ENCODE measurements around the gene LMOD1.

DNA sequence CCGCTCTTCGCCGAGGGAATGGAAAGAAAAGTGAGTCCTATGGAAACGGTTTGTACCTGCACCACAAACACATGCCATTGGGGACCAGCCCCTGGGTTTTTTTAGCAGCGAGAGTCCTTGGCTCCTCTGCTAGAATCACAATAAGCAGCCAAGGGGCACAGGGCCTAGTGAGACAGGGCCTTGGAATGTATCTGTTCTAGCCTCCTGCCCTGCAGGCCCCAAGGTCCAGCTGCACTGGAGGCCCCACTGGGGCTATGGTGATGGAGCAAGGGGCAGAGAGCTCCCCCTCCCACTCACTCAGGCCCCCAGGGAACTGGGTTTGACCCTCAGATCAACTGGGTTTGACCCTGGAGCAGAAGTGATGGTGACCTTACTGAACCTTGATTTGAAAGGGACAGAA lies 43.2 kb downstream of the LMOD1 start:
- TF ChIP-seq, protein P1, sequence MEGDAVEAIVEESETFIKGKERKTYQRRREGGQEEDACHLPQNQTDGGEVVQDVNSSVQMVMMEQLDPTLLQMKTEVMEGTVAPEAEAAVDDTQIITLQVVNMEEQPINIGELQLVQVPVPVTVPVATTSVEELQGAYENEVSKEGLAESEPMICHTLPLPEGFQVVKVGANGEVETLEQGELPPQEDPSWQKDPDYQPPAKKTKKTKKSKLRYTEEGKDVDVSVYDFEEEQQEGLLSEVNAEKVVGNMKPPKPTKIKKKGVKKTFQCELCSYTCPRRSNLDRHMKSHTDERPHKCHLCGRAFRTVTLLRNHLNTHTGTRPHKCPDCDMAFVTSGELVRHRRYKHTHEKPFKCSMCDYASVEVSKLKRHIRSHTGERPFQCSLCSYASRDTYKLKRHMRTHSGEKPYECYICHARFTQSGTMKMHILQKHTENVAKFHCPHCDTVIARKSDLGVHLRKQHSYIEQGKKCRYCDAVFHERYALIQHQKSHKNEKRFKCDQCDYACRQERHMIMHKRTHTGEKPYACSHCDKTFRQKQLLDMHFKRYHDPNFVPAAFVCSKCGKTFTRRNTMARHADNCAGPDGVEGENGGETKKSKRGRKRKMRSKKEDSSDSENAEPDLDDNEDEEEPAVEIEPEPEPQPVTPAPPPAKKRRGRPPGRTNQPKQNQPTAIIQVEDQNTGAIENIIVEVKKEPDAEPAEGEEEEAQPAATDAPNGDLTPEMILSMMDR (IDR thresholded peaks at IDR 0.05 in 4 of 5, conservative IDR thresholded peaks at IDR 0.05 in 1 of 5) = no peak
- no peak for TF ChIP-seq POLR2A (IDR thresholded peaks at IDR 0.05)

All from gastrocnemius medialis (tissue), 4 donors.